CD14-positive monocyte (primary cell): ENCODE measurements around the gene FKRP. TPM values are rescaled to one million over a fixed set of nuclear protein-coding genes. Genes with fewer than 3 reads are reported as not detected.

Experiments used
- DNase-seq, 3 donors: peaks; one replicate each; pipeline ENCODE4 v3.0.0-alpha.2; 2011 to 2022
- H2AFZ ChIP-seq: 2 replicates; pipeline ENCODE4 v1.6.0; 2012; ENCODE audit warnings: mild to moderate bottlenecking, low read depth, low read length, inconsistent platforms; ENCODE audit not compliant: insufficient read depth, poor library complexity, severe bottlenecking
- H3K27ac ChIP-seq, 2 donors: 1 replicate in 1 of 2; 2 replicates in 1 of 2; pipeline ENCODE4 v1.5.1; 2012 to 2013; ENCODE audit warnings: low read length in 2 of 2, control low read depth in 1 of 2, inconsistent platforms in 1 of 2, low read depth in 1 of 2, mild to moderate bottlenecking in 1 of 2
- H3K27me3 ChIP-seq, 2 donors: one replicate each; pipeline versions ENCODE4 v1.6.0 to v1.6.1; 2011 to 2013; ENCODE audit warnings: low read length in 2 of 2; ENCODE audit not compliant: control insufficient read depth in 2 of 2, insufficient read depth in 2 of 2
- H3K36me3 ChIP-seq, 2 donors: replicated peaks in 1 of 2; 1 replicate in 1 of 2; 2 replicates in 1 of 2; pipeline versions ENCODE4 v1.5.1 to v1.6.1; 2012 to 2013; ENCODE audit warnings: low read length in 2 of 2, control low read depth in 1 of 2, inconsistent platforms in 1 of 2, mild to moderate bottlenecking in 1 of 2; ENCODE audit not compliant: insufficient read depth in 2 of 2, control insufficient read depth in 1 of 2
- H3K4me1 ChIP-seq, 2 donors: 1 replicate in 1 of 2; 2 replicates in 1 of 2; pipeline versions ENCODE4 v1.5.1 to v1.6.1; 2012 to 2013; ENCODE audit warnings: low read length in 2 of 2, control low read depth in 1 of 2, inconsistent platforms in 1 of 2, mild to moderate bottlenecking in 1 of 2, moderate library complexity in 1 of 2; ENCODE audit not compliant: insufficient read depth in 2 of 2, control insufficient read depth in 1 of 2
- H3K4me2 ChIP-seq: replicated peaks from 2 replicates; pipeline ENCODE3; 2012; ENCODE audit warnings: low read length, moderate library complexity, mild to moderate bottlenecking; ENCODE audit not compliant: poor library complexity, severe bottlenecking; ENCODE audit errors: extremely low read depth
- H3K4me3 ChIP-seq, 3 experiments: fragments of 200-600 bp in 1 of 3; sonication (generic) in 1 of 3; replicated peaks in 1 of 3; 1 replicate in 2 of 3; 2 replicates in 1 of 3; pipeline ENCODE4 v1.5.1; 2011 to 2013; ENCODE audit warnings: low read length in 3 of 3, mild to moderate bottlenecking in 3 of 3, control low read depth in 2 of 3, low read depth in 2 of 3, inconsistent platforms in 1 of 3, moderate library complexity in 1 of 3
- H3K79me2 ChIP-seq: 2 replicates; pipeline ENCODE4 v1.6.0; 2012; ENCODE audit warnings: mild to moderate bottlenecking, control low read depth, inconsistent platforms, low read length, moderate library complexity; ENCODE audit not compliant: insufficient read depth
- H3K9ac ChIP-seq: 2 replicates; pipeline ENCODE4 v1.6.0; 2017; ENCODE audit warnings: low read length, mild to moderate bottlenecking; ENCODE audit not compliant: insufficient read depth, poor library complexity, severe bottlenecking
- H3K9me3 ChIP-seq, 2 donors: replicated peaks in 1 of 2; 1 replicate in 1 of 2; 2 replicates in 1 of 2; pipeline versions ENCODE4 v1.5.1 to v1.6.1; 2012 to 2013; ENCODE audit warnings: low read length in 2 of 2, control low read depth in 1 of 2; ENCODE audit not compliant: control insufficient read depth in 1 of 2, insufficient read depth in 1 of 2
- H4K20me1 ChIP-seq: 2 replicates; pipeline ENCODE4 v1.6.0; 2012; ENCODE audit warnings: mild to moderate bottlenecking, low read length, control low read depth, moderate library complexity; ENCODE audit not compliant: insufficient read depth
- H3K27ac Mint-ChIP-seq, 7 donors: one replicate each; pipeline ENCODE4 v1.8.0; 2020; ENCODE audit warnings: mild to moderate bottlenecking in 7 of 7, mixed read lengths in 7 of 7, moderate library complexity in 6 of 7, inconsistent platforms in 2 of 7
- H3K27me3 Mint-ChIP-seq, 3 donors: one replicate each; pipeline ENCODE4 v1.8.0; 2021 to 2022; ENCODE audit warnings: low read depth in 3 of 3, mild to moderate bottlenecking in 3 of 3, mixed read lengths in 3 of 3, moderate library complexity in 3 of 3, inconsistent platforms in 1 of 3
- H3K36me3 Mint-ChIP-seq, 2 donors: one replicate each; pipeline ENCODE4 v1.8.0; 2020; ENCODE audit warnings: mixed read lengths in 2 of 2, inconsistent platforms in 1 of 2, mild to moderate bottlenecking in 1 of 2
- H3K4me1 Mint-ChIP-seq: one replicate; pipeline ENCODE4 v1.8.0; 2020; ENCODE audit warnings: mild to moderate bottlenecking, mixed read lengths
- H3K4me3 Mint-ChIP-seq, 2 donors: one replicate each; pipeline ENCODE4 v1.8.0; 2020; ENCODE audit warnings: mild to moderate bottlenecking in 2 of 2, mixed read lengths in 2 of 2, moderate library complexity in 1 of 2
- H3K9me3 Mint-ChIP-seq, 7 donors: one replicate each; pipeline ENCODE4 v1.8.0; 2020 to 2022; ENCODE audit warnings: mixed read lengths in 7 of 7, mild to moderate bottlenecking in 6 of 7, moderate library complexity in 6 of 7, inconsistent platforms in 2 of 7
- CTCF ChIP-seq: fragments of 200-600 bp; IDR thresholded peaks from one replicate; pipeline ENCODE4 v1.8.0; 2022; ENCODE audit warnings: antibody characterized with exemption, mild to moderate bottlenecking
- WGBS: methylation state at CpG from one replicate; pipeline ENCODE4 v1.1.5; 2013; ENCODE audit warnings: missing lambda C conversion rate; ENCODE audit not compliant: insufficient coverage; 5-methylcytosine and 5-hydroxymethylcytosine counted together
- intact Hi-C, 2 donors: fragments of 100-400 bp; cut with micrococcal nuclease; formaldehyde crosslinking; loops; one replicate each; pipeline versions ENCODE4 v1.15.0 to v1.15.1; 2023
- polyA plus RNA-seq, 3 donors: library from polyadenylated mRNA; depleted of rRNA in 1 of 3; unstranded in 2 of 3; stranded (reverse) in 1 of 3; fragments of 300-500 nt in 2 of 3; fragments of >200 nt in 1 of 3; fragmentation: Illumina TruSeq in 2 of 3; gene quantifications; 1 replicate in 2 of 3; 2 replicates in 1 of 3; pipeline ENCODE4 v1.2.3, GENCODE V29; 2012 to 2021

Gene FKRP
- polyA plus RNA-seq, 3 donors = 2.1 to 21.5 (median 2.7) TPM

- H3K4me3 ChIP-seq = no peak overlapping the region
- Mint-ChIP-seq H3K4me1 (peaks cover 33% of the 10 kb centered on the region), H3K27ac (no peak overlapping the region), H3K36me3 (peaks cover 0 to 4% of the 10 kb centered on the region in 2 donors), H3K27me3 (peaks cover 0 to 3% (median 3%) of the 10 kb centered on the region in 3 donors), H3K9me3 (no peaks in the 10 kb centered on the region), H3K4me3 (no peak overlapping the region)
- no peak overlapping the region for H3K27ac ChIP-seq
- no peaks in the 10 kb centered on the region for H3K9me3 ChIP-seq
- 94% methylated on average over 6 of the region's 8 CpGs for WGBS
- no peaks in the 10 kb centered on the region for H3K27me3 ChIP-seq
- intact Hi-C loops = loop anchor here (5.0 kb wide), 2 partner anchors 63 to 323 kb away; partner anchors contain the start of genes AP2S1 (in 1 of the 2) and ZC3H4 (in 1 of the 2)
- no peak overlapping the region for H2AFZ ChIP-seq
- no peak for TF ChIP-seq CTCF
- DNase-seq = no peak
- H3K4me1 ChIP-seq = peaks cover 29 to 40% of the 10 kb centered on the region in 2 donors
- H3K4me2 ChIP-seq = no peak overlapping the region
- H3K36me3 ChIP-seq = no peaks in the 10 kb centered on the region
- peaks cover 41% of the 10 kb centered on the region for H3K79me2 ChIP-seq
- H3K9ac ChIP-seq = no peak overlapping the region
- H4K20me1 ChIP-seq = peaks cover 36% of the 10 kb centered on the region
Observed at GRCh38 chr19:46789371-46789770, 43.5 kb downstream of the FKRP start.

GRCh38 chr19:46791944-46792343 is 46.1 kb downstream of the FKRP start:
- no peak overlapping the region for H3K4me3 ChIP-seq
- no peak for TF ChIP-seq CTCF
- Mint-ChIP-seq H3K27ac (no peak overlapping the region), H3K4me3 (no peak overlapping the region), H3K9me3 (peaks cover 0 to 5% (median 0%) of the 10 kb centered on the region in 7 donors), H3K4me1 (peaks cover 12% of the 10 kb centered on the region), H3K36me3 (no peaks in the 10 kb centered on the region), H3K27me3 (peaks cover 0 to 12% (median 3%) of the 10 kb centered on the region in 3 donors)
- H3K9me3 ChIP-seq = no peaks in the 10 kb centered on the region
- H3K27ac ChIP-seq = no peak overlapping the region
- no peaks in the 10 kb centered on the region for H3K36me3 ChIP-seq
- WGBS = 10% methylated on average over 2 of the region's 5 CpGs
- intact Hi-C loops = loop anchor here in 1 of 2 donors (5.0 kb wide), 1 partner anchor 35 kb away; no protein-coding TSS in a partner anchor
- H4K20me1 ChIP-seq = peaks cover 13% of the 10 kb centered on the region
- H3K4me1 ChIP-seq = peaks cover 6 to 15% of the 10 kb centered on the region in 2 donors
- no peak overlapping the region for H2AFZ ChIP-seq
- no peak overlapping the region for H3K4me2 ChIP-seq
- no peak for DNase-seq
- H3K27me3 ChIP-seq = no peaks in the 10 kb centered on the region
- no peak overlapping the region for H3K9ac ChIP-seq
- peaks cover 15% of the 10 kb centered on the region for H3K79me2 ChIP-seq
